GM21390 (cell line): ENCODE measurements around the gene RCN2.
A peak's percentile ranks its signal among the peaks of the same experiment; 100 is the strongest.

ENCODE experiments used
- ATAC-seq: cut with Tn5 transposase; IDR thresholded peaks from one replicate; pipeline ENCODE4 v1.9.1; 2021; ENCODE audit not compliant: unreplicated experiment

Gene RCN2

GRCh38 chr15:76994001-76994400, 62.5 kb downstream of the RCN2 start:
- no peak for ATAC-seq

GRCh38 chr15:76994496-76994895, 62.9 kb downstream of the RCN2 start:
- no peak for ATAC-seq

GRCh38 chr15:76994971-76995945, 63.7 kb downstream of the RCN2 start, which contains the start of gene PSTPIP1:
TSS of gene PSTPIP1 (plus strand) at chr15:76995126. CDS start at chr15:76995574, 448 bp downstream.
- peak; percentile 57 for ATAC-seq

- no peak for ATAC-seq
Observed at GRCh38 chr15:76996076-76996525, 64.6 kb downstream of the RCN2 start.

GRCh38 chr15:76996526-76997401, 65.2 kb downstream of the RCN2 start:
- ATAC-seq: no peak

GRCh38 chr15:76998663-76999285, 67.2 kb downstream of the RCN2 start:
- ATAC-seq: no peak

- ATAC-seq: no peak
Observed at GRCh38 chr15:76999996-77000395, 68.4 kb downstream of the RCN2 start.

- ATAC-seq: no peak
Observed at GRCh38 chr15:77001351-77001750, 69.8 kb downstream of the RCN2 start.

GRCh38 chr15:77001966-77002365, 70.4 kb downstream of the RCN2 start:
- no peak for ATAC-seq

- no peak for ATAC-seq
Observed at GRCh38 chr15:77002436-77002835, 70.9 kb downstream of the RCN2 start.

- peak; percentile 61 for ATAC-seq
Observed at GRCh38 chr15:77002954-77003912, 71.7 kb downstream of the RCN2 start.
